Frontal cortex (tissue), 4 donors: Measurements from ENCODE around the gene TRIM6. TPM values are rescaled to one million over a fixed set of nuclear protein-coding genes. Genes with fewer than 3 reads are reported as not detected.

Experiments
- DNase-seq, 2 donors: peaks; one replicate each; pipeline ENCODE4 v3.0.0; 2012; ENCODE audit warnings: low spot score in 2 of 2
- FAIRE-seq: peaks from 2 replicates; lab custom pipeline; 2012; peaks lifted over from hg19 to GRCh38; lab: Jason Lieb, UNC
- total RNA-seq: library from RNA; depleted of rRNA; stranded (reverse); fragments of >200 nt; gene quantifications from one replicate; pipeline ENCODE4 v1.2.3, GENCODE V29; 2014
- donor health status: control.
- donor health status: control.
- donor health status: control.

Gene TRIM6
- total RNA-seq, 1 donor from 2014 or later: 0.41 TPM

GRCh38 chr11:5658318-5658717 is 61.9 kb downstream of the TRIM6 start:
- no peak for FAIRE-seq

More at GRCh38 chr11:5658318-5658717, 61.9 kb downstream of the TRIM6 start:
- DNase-seq: no peak

Other genes starting within 250 kb of the TRIM6 start
- gene OR51B6, start 245.1 kb upstream of the TRIM6 start, total RNA-seq: not detected
- gene OR51M1, start 212.8 kb upstream of the TRIM6 start, total RNA-seq: not detected
- gene OR51Q1, start 174.5 kb upstream of the TRIM6 start, total RNA-seq: not detected
- gene OR51I1, start 155.1 kb upstream of the TRIM6 start, total RNA-seq: not detected
- gene OR51I2, start 147.3 kb upstream of the TRIM6 start, total RNA-seq: not detected
- gene OR52D1, start 108.0 kb upstream of the TRIM6 start, total RNA-seq: not detected
- gene UBQLN3, start 86.7 kb upstream of the TRIM6 start, total RNA-seq: under 0.01 TPM
- gene UBQLNL, start 79.9 kb upstream of the TRIM6 start, total RNA-seq: under 0.01 TPM
- gene OR52H1, start 48.1 kb upstream of the TRIM6 start, total RNA-seq: 0.41 TPM
- not detected for gene OR52B6, start 15.8 kb upstream of the TRIM6 start, total RNA-seq
- 1.6 TPM for gene TRIM34, start 28.4 kb downstream of the TRIM6 start, total RNA-seq
- 4.5 TPM for gene TRIM5, start 88.4 kb downstream of the TRIM6 start, total RNA-seq
- gene TRIM22, start 93.2 kb downstream of the TRIM6 start, total RNA-seq: 9.4 TPM
- gene OR56B1, start 139.8 kb downstream of the TRIM6 start, total RNA-seq: not detected
- gene OR52N4, start 157.6 kb downstream of the TRIM6 start, total RNA-seq: not detected
- not detected for gene OR52N5, start 186.7 kb downstream of the TRIM6 start, total RNA-seq
- gene OR52N1, start 194.6 kb downstream of the TRIM6 start, total RNA-seq: not detected
- not detected for gene OR52N2, start 212.3 kb downstream of the TRIM6 start, total RNA-seq
- not detected for gene OR52E6, start 245.3 kb downstream of the TRIM6 start, total RNA-seq